CD4-positive, alpha-beta memory T cell (primary cell): ENCODE data around the gene RYK. TPM values are rescaled to one million over a fixed set of nuclear protein-coding genes. Genes with fewer than 3 reads are reported as not detected.

Experiments used
- CTCF ChIA-PET: fragments of 350-600 bp; sonication (Branson Sonifier 250); formaldehyde crosslinking; loops from one replicate; lab custom pipeline; 2021; ENCODE audit warnings: inconsistent platforms; ENCODE audit not compliant: partially characterized antibody; lab: Charles Lee
- POLR2A ChIA-PET: fragments of 350-600 bp; sonication (Branson Sonifier 250); formaldehyde crosslinking; loops from one replicate; lab custom pipeline; 2021; ENCODE audit not compliant: partially characterized antibody; lab: Charles Lee
- DNase-seq, 5 donors: peaks; one replicate each; pipeline versions ENCODE4 v3.0.0 to v3.0.0-alpha.2; 2020 to 2022; ENCODE audit warnings: mixed read lengths in 1 of 5
- H3K27ac ChIP-seq: one replicate; pipeline ENCODE4 v1.7.0; 2013; ENCODE audit warnings: low read depth, low read length
- H3K27me3 ChIP-seq: 2 replicates; pipeline ENCODE4 v1.7.0; 2013; ENCODE audit warnings: mild to moderate bottlenecking, low read length, moderate library complexity; ENCODE audit not compliant: insufficient read depth
- H3K36me3 ChIP-seq: 2 replicates; pipeline ENCODE4 v1.7.0; 2013; ENCODE audit warnings: mild to moderate bottlenecking, low read length, moderate library complexity; ENCODE audit not compliant: insufficient read depth
- H3K4me1 ChIP-seq: 2 replicates; pipeline ENCODE4 v1.7.0; 2013; ENCODE audit warnings: mild to moderate bottlenecking, low read length, moderate library complexity; ENCODE audit not compliant: insufficient read depth
- H3K4me3 ChIP-seq, 2 donors: one replicate each; pipeline ENCODE4 v1.7.0; 2013; ENCODE audit warnings: low read length in 2 of 2, mild to moderate bottlenecking in 1 of 2
- H3K9me3 ChIP-seq, 2 donors: one replicate each; pipeline ENCODE4 v1.7.0; 2013; ENCODE audit warnings: low read length in 2 of 2, control low read depth in 1 of 2; ENCODE audit not compliant: control insufficient read depth in 1 of 2
- H3K27ac Mint-ChIP-seq, 7 donors: one replicate each; pipeline ENCODE4 v1.8.0; 2020 to 2021; ENCODE audit warnings: mixed read lengths in 7 of 7, mild to moderate bottlenecking in 6 of 7, inconsistent platforms in 3 of 7, moderate library complexity in 3 of 7
- H3K27me3 Mint-ChIP-seq, 2 donors: one replicate each; pipeline ENCODE4 v1.8.0; 2020 to 2021; ENCODE audit warnings: mixed read lengths in 2 of 2
- H3K36me3 Mint-ChIP-seq, 2 donors: one replicate each; pipeline ENCODE4 v1.8.0; 2020 to 2021; ENCODE audit warnings: mixed read lengths in 2 of 2, inconsistent platforms in 1 of 2, mild to moderate bottlenecking in 1 of 2
- H3K4me1 Mint-ChIP-seq, 4 donors: one replicate each; pipeline ENCODE4 v1.8.0; 2020 to 2021; ENCODE audit warnings: mixed read lengths in 4 of 4, mild to moderate bottlenecking in 1 of 4
- H3K4me3 Mint-ChIP-seq, 8 donors: one replicate each; pipeline ENCODE4 v1.8.0; 2020 to 2021; ENCODE audit warnings: mixed read lengths in 8 of 8, mild to moderate bottlenecking in 7 of 8, moderate library complexity in 6 of 8, inconsistent platforms in 3 of 8
- H3K9me3 Mint-ChIP-seq, 8 donors: one replicate each; pipeline ENCODE4 v1.8.0; 2020 to 2021; ENCODE audit warnings: mixed read lengths in 8 of 8, mild to moderate bottlenecking in 5 of 8, inconsistent platforms in 3 of 8, moderate library complexity in 1 of 8
- intact Hi-C: fragments of 100-400 bp; cut with micrococcal nuclease; formaldehyde crosslinking; loops from one replicate; pipeline ENCODE4 v1.15.1; 2023
- polyA plus RNA-seq, 2 donors: library from polyadenylated mRNA; unstranded; fragments of 300-500 nt; fragmentation: Illumina TruSeq; gene quantifications; one replicate each; pipeline ENCODE4 v1.2.3, GENCODE V29; 2021
- total RNA-seq, 2 experiments: library from RNA; stranded (reverse); gene quantifications; one replicate each; pipeline ENCODE4 v1.2.3, GENCODE V29; 2021

RYK gene
- total and polyA plus RNA-seq, 4 experiments from 2014 or later = 4.8 to 47.9 (median 27.3) TPM

DNA sequence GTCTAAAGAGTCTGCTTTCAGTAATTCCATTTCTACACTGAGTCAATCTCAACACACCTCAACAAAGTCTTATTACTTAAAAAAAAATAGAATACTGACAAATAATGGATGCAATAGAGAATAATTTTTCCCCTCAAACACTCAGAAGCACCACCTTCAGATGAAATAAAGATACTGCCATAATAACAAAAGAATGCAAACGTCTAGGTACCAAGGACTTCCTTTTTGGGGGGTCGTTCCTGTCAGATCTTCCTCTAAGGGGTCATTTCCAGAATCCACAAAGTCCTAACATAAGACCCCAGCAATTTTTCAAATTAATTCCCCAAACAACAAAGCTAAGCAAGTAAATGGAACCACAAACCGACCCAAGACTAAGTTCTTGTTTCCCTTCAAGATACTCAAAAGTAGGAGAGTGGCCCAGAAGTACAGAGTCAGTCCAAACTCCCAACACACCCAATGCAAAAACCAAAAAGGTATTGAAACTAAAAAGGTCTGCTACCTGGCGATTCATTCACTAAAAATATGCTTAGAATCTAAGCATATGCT is 1.3 kb downstream of the RYK start:
- H3K27ac Mint-ChIP-seq = peak overlapping the region; percentile 76 to 97 (median 95)
- H3K4me3 Mint-ChIP-seq = peak overlapping the region; percentile 85 to 98 (median 93)
- ChIA-PET POLR2A (interaction anchor here (0.9 to 4.1 kb wide), 4 partner anchors 9 to 236 kb away, joined by 3 to 28 read pairs (median 4); partner anchors contain the start of genes ANAPC13 and CEP63), CTCF (interaction anchor here (0.7 to 1.6 kb wide), 4 partner anchors 8 to 226 kb away, joined by 3 to 5 read pairs (median 4); no protein-coding TSS in a partner anchor)
- H3K9me3 Mint-ChIP-seq = peaks cover 0 to 2% (median 0%) of the 10 kb centered on the region in 8 donors
- peaks cover 46 to 81% (median 58%) of the 10 kb centered on the region in 4 donors for H3K4me1 Mint-ChIP-seq
- H3K27me3 Mint-ChIP-seq = no peaks in the 10 kb centered on the region
- Histone ChIP-seq H3K27me3 (no peaks in the 10 kb centered on the region), H3K36me3 (no peaks in the 10 kb centered on the region), H3K4me1 (peaks cover 57% of the 10 kb centered on the region), H3K4me3 (peak overlapping the region; percentile 43 to 65), H3K9me3 (no peaks in the 10 kb centered on the region), H3K27ac (peak overlapping the region; percentile 66)
- intact Hi-C loops = loop anchor here (1.0 to 5.0 kb wide), 3 partner anchors 17 to 45 kb away; no protein-coding TSS in a partner anchor
- peak in 1 of 5 donors; percentile 18 for DNase-seq
- H3K36me3 Mint-ChIP-seq = peaks cover 7 to 10% of the 10 kb centered on the region in 2 donors

DNA sequence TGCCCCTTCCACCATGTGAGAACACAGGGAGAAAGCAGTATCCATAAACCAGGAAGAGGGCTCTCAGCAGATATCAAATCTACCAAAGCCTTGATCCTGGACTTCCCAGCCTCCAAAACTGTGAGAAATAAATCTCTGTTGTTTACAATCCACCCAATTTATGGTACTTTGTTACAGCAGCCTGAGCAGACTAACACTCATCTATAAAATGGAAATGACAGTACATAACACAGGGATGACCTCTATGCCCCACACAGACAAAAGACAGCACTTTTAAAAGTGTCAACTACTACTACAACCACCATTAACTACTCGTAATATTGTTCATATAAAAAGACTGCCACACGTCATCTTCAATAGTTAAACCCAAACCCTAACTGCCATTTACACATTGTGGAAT is 5.7 kb downstream of the RYK start:
- Histone ChIP-seq H3K36me3 (no peaks in the 10 kb centered on the region), H3K9me3 (no peaks in the 10 kb centered on the region), H3K4me1 (peaks cover 65% of the 10 kb centered on the region), H3K27ac (no peak overlapping the region), H3K4me3 (no peak overlapping the region), H3K27me3 (no peaks in the 10 kb centered on the region)
- ChIA-PET CTCF (interaction anchor here (1.2 to 1.4 kb wide), 2 partner anchors 19 to 33 kb away, joined by 3 to 5 read pairs; no protein-coding TSS in a partner anchor), POLR2A (no interaction called here)
- no peak for DNase-seq
- intact Hi-C loops = loop anchor here (5.0 kb wide), 1 partner anchor 33 kb away; no protein-coding TSS in a partner anchor
- Mint-ChIP-seq H3K36me3 (peaks cover 4 to 9% of the 10 kb centered on the region in 2 donors), H3K4me1 (peaks cover 57 to 82% (median 76%) of the 10 kb centered on the region in 4 donors), H3K4me3 (peak overlapping the region in 2 of 8 donors; percentile 2 to 21), H3K27me3 (no peaks in the 10 kb centered on the region), H3K27ac (peak overlapping the region in 2 of 7 donors; percentile 18 to 31), H3K9me3 (peaks cover 0 to 2% (median 0%) of the 10 kb centered on the region in 8 donors)

DNA sequence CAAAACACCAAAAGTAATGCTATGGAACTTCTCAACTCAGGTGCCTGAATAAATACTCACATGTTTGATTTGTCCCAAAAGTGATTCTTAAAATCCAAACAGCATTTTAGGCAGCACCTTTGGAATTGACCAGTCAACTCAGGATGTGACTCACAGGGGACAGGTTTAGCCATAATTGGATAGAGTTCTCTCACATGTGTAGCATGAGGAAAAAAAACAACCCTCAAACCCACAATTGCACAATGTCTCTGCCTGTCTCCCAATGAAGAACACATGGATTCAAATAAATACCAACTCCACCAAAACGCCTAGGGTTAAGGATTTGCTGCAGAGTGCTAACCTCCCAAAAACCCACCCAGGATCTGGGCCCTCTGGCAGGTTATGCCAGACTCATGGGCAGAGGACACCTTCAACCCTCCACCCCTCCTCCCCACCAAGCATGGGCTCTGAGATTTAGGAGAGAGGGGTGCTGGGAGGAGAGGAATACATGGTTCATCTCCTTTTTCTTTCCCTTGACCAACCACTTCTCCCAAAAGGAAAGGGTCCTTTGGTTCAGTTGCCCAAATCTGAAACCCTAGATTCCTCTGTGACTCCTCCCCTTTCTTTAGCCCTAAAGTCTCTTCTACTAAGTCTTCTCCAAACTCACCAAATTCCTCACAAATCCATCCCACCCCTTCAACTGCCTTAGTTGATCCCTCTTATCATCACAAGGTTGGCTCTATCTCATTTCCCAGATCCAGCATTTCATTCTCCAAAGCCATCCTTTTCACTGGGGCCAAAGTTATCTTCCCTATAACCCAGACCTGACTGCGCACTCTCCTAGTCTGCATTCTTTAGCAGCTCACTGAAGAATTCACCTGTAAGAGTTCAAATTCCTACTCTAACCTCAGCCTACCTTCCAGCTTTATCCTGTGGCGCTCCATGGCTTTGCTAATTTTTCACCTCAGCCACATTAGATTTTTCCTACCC is 7.7 kb downstream of the RYK start:
- Mint-ChIP-seq H3K27ac (peak overlapping the region in 1 of 7 donors; percentile 66), H3K36me3 (peaks cover 0 to 7% of the 10 kb centered on the region in 2 donors), H3K27me3 (no peaks in the 10 kb centered on the region), H3K4me1 (peaks cover 53 to 80% (median 73%) of the 10 kb centered on the region in 4 donors), H3K9me3 (peaks cover 0 to 2% (median 0%) of the 10 kb centered on the region in 8 donors), H3K4me3 (peak overlapping the region in 3 of 8 donors; percentile 2 to 38 (median 13))
- Histone ChIP-seq H3K9me3 (no peaks in the 10 kb centered on the region), H3K27ac (no peak overlapping the region), H3K4me3 (no peak overlapping the region), H3K4me1 (peaks cover 63% of the 10 kb centered on the region), H3K27me3 (no peaks in the 10 kb centered on the region), H3K36me3 (no peaks in the 10 kb centered on the region)
- ChIA-PET POLR2A (no interaction called here), CTCF (no interaction called here)
- no peak for DNase-seq
- intact Hi-C loops = no loop called here

DNA sequence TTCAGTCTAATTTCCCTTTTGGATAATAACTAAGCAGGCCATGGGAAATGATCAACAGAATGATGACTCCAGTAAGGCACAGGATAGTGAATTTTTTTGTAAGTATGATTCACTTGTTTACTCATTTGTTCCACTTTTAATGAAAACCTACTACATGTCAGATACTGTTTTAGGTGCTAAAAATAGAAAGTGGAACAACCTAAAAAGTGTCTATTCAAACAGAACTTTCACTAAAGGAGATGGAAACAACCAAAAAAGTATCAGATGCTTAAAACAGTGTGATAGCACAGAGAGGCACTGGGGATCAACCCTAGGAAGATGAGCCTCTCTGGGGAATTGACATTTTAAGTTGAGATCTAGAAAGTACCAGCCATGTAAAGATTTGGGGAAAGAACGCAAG is 11.1 kb downstream of the RYK start:
- intact Hi-C loops = loop anchor here (10.0 kb wide), 1 partner anchor 1515 kb away; the partner anchor contains the start of gene NPHP3
- Mint-ChIP-seq H3K4me3 (peak overlapping the region in 2 of 8 donors; percentile 37 to 56), H3K36me3 (no peaks in the 10 kb centered on the region), H3K9me3 (no peaks in the 10 kb centered on the region), H3K27me3 (no peaks in the 10 kb centered on the region), H3K4me1 (peaks cover 58 to 87% (median 72%) of the 10 kb centered on the region in 4 donors), H3K27ac (peak overlapping the region in 3 of 7 donors; percentile 3 to 68 (median 26))
- H3K27ac ChIP-seq = no peak overlapping the region
- no peak for DNase-seq
- ChIA-PET CTCF (interaction anchor here (1.8 to 4.0 kb wide), 2 partner anchors 16 to 26 kb away, joined by 4 to 29 read pairs; no protein-coding TSS in a partner anchor), POLR2A (no interaction called here)
- H3K36me3 ChIP-seq = no peaks in the 10 kb centered on the region
- no peaks in the 10 kb centered on the region for H3K27me3 ChIP-seq
- H3K4me3 ChIP-seq = no peak overlapping the region
- no peaks in the 10 kb centered on the region for H3K9me3 ChIP-seq
- H3K4me1 ChIP-seq = peaks cover 61% of the 10 kb centered on the region

DNA sequence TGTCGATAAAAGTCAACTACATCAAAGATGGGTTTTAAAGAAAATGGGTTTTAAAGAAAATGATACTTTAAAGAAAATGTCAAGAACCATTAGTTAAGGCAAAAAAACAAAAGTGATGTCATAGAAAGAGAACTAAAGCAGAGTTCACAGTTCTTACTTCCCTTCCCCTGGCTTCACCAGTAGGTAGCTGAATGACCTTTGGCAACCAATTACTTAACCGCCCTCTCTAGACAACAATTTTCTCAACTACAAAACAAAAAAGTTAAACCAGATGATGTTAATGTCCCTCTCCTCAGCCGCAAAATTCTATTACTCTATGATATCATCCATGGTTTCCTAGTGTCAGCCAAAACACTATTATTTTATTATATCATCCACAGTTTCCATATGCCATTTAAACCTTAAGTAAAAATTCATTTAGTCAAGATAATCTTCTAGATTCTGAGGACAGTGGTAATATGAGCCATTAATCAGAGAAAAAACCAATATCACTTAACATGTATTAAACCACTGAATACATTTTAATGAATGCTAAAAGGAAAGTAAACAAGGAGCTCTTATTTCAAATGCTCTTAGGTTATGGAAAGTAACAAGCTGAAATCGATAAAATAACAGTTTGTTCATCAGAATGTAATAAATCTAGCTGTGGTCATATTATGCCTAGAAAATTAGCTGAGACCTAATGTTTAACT is 13.1 kb downstream of the RYK start:
- intact Hi-C loops = loop anchor here (10.0 kb wide), 1 partner anchor 1513 kb away; the partner anchor contains the start of gene NPHP3
- no peaks in the 10 kb centered on the region for H3K9me3 ChIP-seq
- Mint-ChIP-seq H3K4me1 (peaks cover 50 to 78% (median 64%) of the 10 kb centered on the region in 4 donors), H3K4me3 (peak overlapping the region in 2 of 8 donors; percentile 18 to 38), H3K36me3 (no peaks in the 10 kb centered on the region), H3K27ac (peak overlapping the region in 3 of 7 donors; percentile 1 to 47 (median 24)), H3K27me3 (no peaks in the 10 kb centered on the region), H3K9me3 (no peaks in the 10 kb centered on the region)
- H3K4me1 ChIP-seq = peaks cover 52% of the 10 kb centered on the region
- CTCF ChIA-PET = interaction anchor here (4.0 kb wide), 1 partner anchor 24 kb away, joined by 29 read pairs; no protein-coding TSS in a partner anchor
- no peak for DNase-seq
- H3K27ac ChIP-seq = no peak overlapping the region
- no peaks in the 10 kb centered on the region for H3K27me3 ChIP-seq
- POLR2A ChIA-PET = interaction anchor here (1.4 kb wide), 1 partner anchor 13 kb away, joined by 6 read pairs; the partner anchor contains the start of gene RYK
- no peaks in the 10 kb centered on the region for H3K36me3 ChIP-seq
- no peak overlapping the region for H3K4me3 ChIP-seq

DNA sequence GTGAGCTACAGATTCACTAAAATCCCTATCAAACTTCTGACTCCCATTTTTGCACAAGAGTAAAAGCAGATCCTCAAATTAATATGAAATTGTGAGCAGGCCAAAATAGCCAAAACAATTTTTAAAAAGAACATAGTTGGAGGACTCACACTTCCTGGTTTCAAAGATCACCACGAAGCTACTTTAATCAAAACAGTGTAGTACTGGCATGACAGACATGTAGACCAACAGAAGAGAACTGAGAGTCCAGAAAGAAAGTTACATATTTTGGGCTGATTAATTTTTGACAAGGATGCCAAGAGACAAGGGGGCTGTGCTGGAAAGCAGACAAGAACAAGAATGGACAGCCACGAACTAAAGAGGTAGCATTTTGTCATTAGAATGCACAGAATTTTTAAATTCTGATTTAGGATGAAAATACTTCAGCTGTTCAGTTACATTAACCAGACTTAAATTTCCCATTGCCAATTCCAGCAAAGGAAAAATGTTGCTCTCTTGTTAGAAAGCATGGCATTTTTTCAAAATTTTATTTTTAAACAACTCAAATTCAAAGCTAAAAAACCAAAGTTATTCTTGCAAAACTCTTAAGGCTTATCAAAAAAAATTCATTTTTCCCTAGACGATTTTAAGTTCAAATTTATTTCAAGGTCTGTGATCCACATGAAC is 14.0 kb downstream of the RYK start:
- DNase-seq = no peak
- Histone ChIP-seq H3K36me3 (no peaks in the 10 kb centered on the region), H3K27me3 (no peaks in the 10 kb centered on the region), H3K4me3 (no peak overlapping the region), H3K27ac (no peak overlapping the region), H3K9me3 (no peaks in the 10 kb centered on the region), H3K4me1 (peaks cover 58% of the 10 kb centered on the region)
- Mint-ChIP-seq H3K4me1 (peaks cover 57 to 83% (median 67%) of the 10 kb centered on the region in 4 donors), H3K9me3 (no peaks in the 10 kb centered on the region), H3K27me3 (no peaks in the 10 kb centered on the region), H3K4me3 (peak overlapping the region in 4 of 8 donors; percentile 5 to 65 (median 22)), H3K27ac (peak overlapping the region in 2 of 7 donors; percentile 7 to 57), H3K36me3 (no peaks in the 10 kb centered on the region)
- POLR2A ChIA-PET = interaction anchor here (1.4 kb wide), 1 partner anchor 14 kb away, joined by 6 read pairs; the partner anchor contains the start of gene RYK
- intact Hi-C loops = loop anchor here (10.0 kb wide), 1 partner anchor 1512 kb away; the partner anchor contains the start of gene NPHP3
- CTCF ChIA-PET = interaction anchor here (4.0 kb wide), 1 partner anchor 23 kb away, joined by 29 read pairs; no protein-coding TSS in a partner anchor
